Measurements from ENCODE around the gene RAB11B. TPM values are rescaled to one million over a fixed set of nuclear protein-coding genes. Genes with fewer than 3 reads are reported as not detected.

RAB11B gene
- total RNA-seq, 1 experiment from 2014 or later = 135 TPM

- POLR2A ChIA-PET = no interaction called here
- no TSS peak for BruUV-seq (replicated peaks)
- in situ Hi-C loops (cut with HindIII; ENCODE audit: low pct_unique_long_range_greater_than_20kb, low sequenced_read_pairs) = no loop called here
Observed at GRCh38 chr19:8357007-8357521, 33.1 kb upstream of the RAB11B start.

DNA sequence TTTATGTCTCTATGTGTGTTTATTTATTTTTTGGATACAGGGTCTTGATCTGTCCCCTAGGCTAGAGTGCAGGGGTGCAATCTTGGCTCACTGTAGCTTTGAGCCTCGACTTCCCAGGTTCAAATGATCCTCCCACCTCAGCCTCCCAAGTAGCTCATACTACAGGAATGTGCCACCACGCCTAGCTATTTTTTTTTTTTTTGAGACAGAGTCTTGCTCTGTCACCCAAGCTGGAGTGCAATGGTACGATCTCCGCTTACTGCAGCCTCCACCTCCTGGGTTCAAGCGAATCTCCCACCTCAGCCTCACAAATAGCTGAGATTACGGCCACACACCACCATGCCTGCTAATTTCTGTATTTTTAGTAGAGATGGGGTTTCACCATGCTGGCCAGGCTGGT, 31.2 kb upstream of the RAB11B start:
- Histone ChIP-seq H3K27me3 (ENCODE audit: control insufficient read depth, insufficient read depth, low read length) (no peaks in the 10 kb centered on the region), H3K36me3 (ENCODE audit: control insufficient read depth, insufficient read depth, low read length) (no peaks in the 10 kb centered on the region), H3K4me3 (ENCODE audit: low read depth in 2 of 2, low read length in 2 of 2) (no peak overlapping the region), H3K27ac (ENCODE audit: low read length) (no peak overlapping the region), H3K4me1 (ENCODE audit: control insufficient read depth, insufficient read depth, low read length) (peaks cover 12% of the 10 kb centered on the region), H3K9me3 (ENCODE audit: control insufficient read depth, insufficient read depth, low read depth, low read length) (no peaks in the 10 kb centered on the region)
- ChIA-PET POLR2A (interaction anchor here (0.5 kb wide), 1 partner anchor 33 kb away, joined by 12 read pairs; no protein-coding TSS in a partner anchor), CTCF (interaction anchor here (0.6 kb wide), 3 partner anchors 32 to 223 kb away, joined by 3 to 4 read pairs (median 3); no protein-coding TSS in a partner anchor)
- in situ Hi-C loops (cut with HindIII; ENCODE audit: low pct_unique_long_range_greater_than_20kb, low sequenced_read_pairs) = no loop called here
- TF ChIP-seq SIN3A (IDR thresholded peaks at IDR 0.05; ENCODE audit: borderline replicate concordance, insufficient read depth, low read depth, low read length) = no peak
- no peak for TF ChIP-seq POLR2AphosphoS5 (IDR thresholded peaks at IDR 0.05; ENCODE audit: low read depth, low read length)
- no peak for TF ChIP-seq TCF7L2 (IDR thresholded peaks at IDR 0.05; ENCODE audit: low read depth, low read length)
- TF ChIP-seq CTCF (IDR thresholded peaks at IDR 0.05) = no peak
- TF ChIP-seq REST (IDR thresholded peaks at IDR 0.05; ENCODE audit: insufficient read depth in 1 of 2, low read depth in 2 of 2, low read length in 1 of 2) = no peak
- DNase-seq (ENCODE audit: low read depth, low spot score) (no peak), ATAC-seq (no peak)
- BruUV-seq (replicated peaks) = no TSS peak
- intact Hi-C loops (cut with micrococcal nuclease; ENCODE audit: unreplicated experiment) = loop anchor here (10.0 kb wide), 1 partner anchor 96 kb away; no protein-coding TSS in a partner anchor

More at GRCh38 chr19:8357007-8357521, 33.1 kb upstream of the RAB11B start:
- CTCF ChIA-PET = no interaction called here
- no peaks in the 10 kb centered on the region for H3K36me3 ChIP-seq (ENCODE audit: control insufficient read depth, insufficient read depth, low read length)
- H3K9me3 ChIP-seq (ENCODE audit: control insufficient read depth, insufficient read depth, low read depth, low read length) = no peaks in the 10 kb centered on the region
- peaks cover 8% of the 10 kb centered on the region; the same call in 1 of the 2 replicates for H3K4me1 ChIP-seq (ENCODE audit: control insufficient read depth, insufficient read depth, low read length)
- no peak overlapping the region for H3K4me3 ChIP-seq (ENCODE audit: low read depth in 2 of 2, low read length in 2 of 2)
- DNase-seq (ENCODE audit: low read depth, low spot score) (no peak), ATAC-seq (no peak)
- H3K27me3 ChIP-seq (ENCODE audit: control insufficient read depth, insufficient read depth, low read length) = no peaks in the 10 kb centered on the region
- no peak overlapping the region for H3K27ac ChIP-seq (ENCODE audit: low read length)
- TF ChIP-seq SIN3A (IDR thresholded peaks at IDR 0.05; ENCODE audit: borderline replicate concordance, insufficient read depth, low read depth, low read length) (no peak), CTCF (IDR thresholded peaks at IDR 0.05) (no peak), TCF7L2 (IDR thresholded peaks at IDR 0.05; ENCODE audit: low read depth, low read length) (no peak), REST (IDR thresholded peaks at IDR 0.05; ENCODE audit: insufficient read depth in 1 of 2, low read depth in 2 of 2, low read length in 1 of 2) (no peak), POLR2AphosphoS5 (IDR thresholded peaks at IDR 0.05; ENCODE audit: low read depth, low read length) (no peak)
- intact Hi-C loops (cut with micrococcal nuclease; ENCODE audit: unreplicated experiment) = loop anchor here (10.0 kb wide), 1 partner anchor 98 kb away; no protein-coding TSS in a partner anchor
